Activated CD4-positive, CD25-positive, alpha-beta regulatory T cell treated with anti-CD3 and anti-CD28 coated beads, Interleukin-2, amount 50 U/mL, for 72 hours (primary cell): ENCODE results near the gene SERPINB5.
"Not testable (repeated sequence)": the region's sequence is repeated elsewhere in the genome, so short reads cannot be mapped to it uniquely, and the experiment has no call there.

Experiments used
- DNase-seq: peaks from one replicate; pipeline ENCODE4 v3.0.0; 2021

Gene SERPINB5

DNA sequence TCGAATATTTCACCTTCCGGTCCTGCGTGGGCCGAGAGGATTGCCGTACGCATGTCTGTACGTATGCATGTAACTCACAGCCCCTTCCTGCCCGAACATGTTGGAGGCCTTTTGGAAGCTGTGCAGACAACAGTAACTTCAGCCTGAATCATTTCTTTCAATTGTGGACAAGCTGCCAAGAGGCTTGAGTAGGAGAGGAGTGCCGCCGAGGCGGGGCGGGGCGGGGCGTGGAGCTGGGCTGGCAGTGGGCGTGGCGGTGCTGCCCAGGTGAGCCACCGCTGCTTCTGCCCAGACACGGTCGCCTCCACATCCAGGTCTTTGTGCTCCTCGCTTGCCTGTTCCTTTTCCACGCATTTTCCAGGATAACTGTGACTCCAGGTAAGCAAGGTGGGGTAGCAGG lies at the start of gene SERPINB5:
Gene SERPINB5 (plus strand): TSS at position 291 of the 400 bp plus-strand sequence. CDS start 7,471 bp downstream, outside the sequence.
- DNase-seq, result no peak

GRCh38 chr18:63427558-63427957 lies 49.2 kb upstream of the SERPINB5 start:
- DNase-seq, result no peak

DNA sequence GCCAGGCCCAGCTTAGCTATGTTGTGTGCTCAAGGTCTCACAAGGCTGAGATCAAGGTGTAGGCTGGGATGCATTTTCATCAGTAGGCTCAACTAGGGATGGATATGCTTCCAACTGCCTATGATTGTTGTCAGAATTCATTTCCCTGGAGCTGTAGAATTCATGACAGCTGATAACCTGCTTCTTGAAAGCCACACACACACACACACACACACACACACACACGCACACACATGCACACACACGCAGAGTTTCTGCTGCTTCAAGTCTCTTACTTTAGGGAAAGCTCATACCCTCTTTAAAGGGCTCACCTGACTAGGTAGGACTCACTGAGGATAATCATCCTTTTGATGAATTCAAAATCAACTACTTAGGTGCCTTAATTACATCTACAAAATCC lies 46.2 kb upstream of the SERPINB5 start:
- DNase-seq, result no peak

- no peak for DNase-seq
These were observed 45.6 kb upstream of the SERPINB5 start for GRCh38 chr18:63431180-63431579.

DNA sequence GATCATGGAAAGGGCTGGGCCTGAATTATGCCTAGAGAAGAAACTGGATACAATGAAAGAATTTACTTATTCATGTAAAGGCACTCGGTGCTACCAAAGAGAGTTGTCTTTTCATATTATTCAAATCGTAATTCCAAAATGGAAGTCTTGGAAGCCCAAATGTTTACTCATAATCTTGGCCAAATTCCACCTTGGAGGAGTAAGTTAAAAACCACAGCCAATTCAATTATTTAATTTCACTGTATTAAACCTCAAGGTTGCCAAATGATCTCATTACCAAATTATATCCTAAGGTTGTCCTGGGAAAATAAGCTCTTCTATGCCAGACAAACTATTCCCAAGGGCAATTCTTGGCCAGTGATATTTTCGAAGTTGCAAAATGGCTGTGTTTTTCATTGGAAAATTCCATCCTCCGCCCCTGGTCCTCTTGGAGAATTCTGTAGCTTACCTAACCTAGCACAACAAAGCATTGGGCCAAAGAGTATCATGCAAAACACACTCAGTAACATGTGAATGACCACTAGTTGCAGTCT lies 43.4 kb upstream of the SERPINB5 start:
- no peak for DNase-seq

GRCh38 chr18:63438181-63438580 lies 38.6 kb upstream of the SERPINB5 start:
- DNase-seq, result no peak

DNA sequence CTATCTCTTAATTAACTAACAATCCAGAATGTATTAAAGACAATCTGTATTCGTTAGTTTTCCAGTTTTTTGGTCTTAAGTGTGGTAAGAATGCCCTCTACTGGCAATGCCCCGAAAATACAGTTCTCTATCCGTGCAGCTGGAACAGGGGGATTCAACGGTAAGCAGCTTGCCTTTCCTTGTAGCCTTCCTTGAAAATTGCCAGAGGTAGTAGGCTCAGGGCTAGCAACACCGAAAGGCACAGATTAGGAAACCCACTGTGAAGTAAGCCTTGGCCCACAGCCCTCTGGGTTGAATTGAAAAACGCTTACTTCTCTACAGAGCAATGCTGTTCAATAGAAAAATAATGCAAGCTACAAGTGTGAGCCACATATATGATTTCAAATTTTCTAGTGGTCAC lies 37.4 kb upstream of the SERPINB5 start:
- DNase-seq, result no peak

DNA sequence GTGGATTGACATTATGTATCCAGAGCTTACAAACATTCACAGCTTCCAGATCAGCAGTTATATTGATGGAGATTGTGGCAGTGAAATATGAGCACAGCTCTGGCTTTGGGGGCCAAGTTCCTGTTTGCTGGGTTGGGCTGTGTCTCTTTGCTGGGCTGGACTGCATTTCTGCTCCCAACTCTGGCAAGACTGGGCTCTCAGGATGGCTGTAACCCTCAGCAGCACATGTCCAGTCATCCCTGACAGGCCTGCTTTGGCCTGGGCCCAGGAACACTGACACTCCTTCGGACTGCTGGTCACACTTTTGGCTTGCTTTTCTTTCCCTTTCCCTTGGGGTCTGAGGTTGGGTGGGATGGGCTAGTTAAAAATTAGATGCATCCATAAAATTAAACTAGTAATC lies 36.5 kb upstream of the SERPINB5 start:
- no peak for DNase-seq

DNA sequence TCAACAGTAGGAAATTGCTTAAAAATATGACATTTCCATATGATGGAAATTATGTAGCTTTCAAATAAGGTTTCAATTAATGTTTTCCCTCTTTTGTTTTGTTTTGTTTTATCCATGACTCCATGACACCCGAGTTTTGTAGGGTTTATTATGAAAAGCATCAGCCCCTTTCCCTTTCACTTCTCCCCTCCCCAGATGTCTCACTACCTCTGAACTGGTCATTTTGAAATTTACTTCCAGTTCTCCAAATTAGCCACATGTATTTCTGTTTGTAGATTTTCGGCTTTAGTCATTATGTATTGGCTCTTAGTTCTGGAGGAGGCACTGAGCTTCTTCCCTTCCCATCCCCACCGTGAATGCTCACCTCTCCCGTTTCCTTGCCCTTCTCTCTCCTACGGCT lies 35.9 kb upstream of the SERPINB5 start:
- no peak for DNase-seq

DNA sequence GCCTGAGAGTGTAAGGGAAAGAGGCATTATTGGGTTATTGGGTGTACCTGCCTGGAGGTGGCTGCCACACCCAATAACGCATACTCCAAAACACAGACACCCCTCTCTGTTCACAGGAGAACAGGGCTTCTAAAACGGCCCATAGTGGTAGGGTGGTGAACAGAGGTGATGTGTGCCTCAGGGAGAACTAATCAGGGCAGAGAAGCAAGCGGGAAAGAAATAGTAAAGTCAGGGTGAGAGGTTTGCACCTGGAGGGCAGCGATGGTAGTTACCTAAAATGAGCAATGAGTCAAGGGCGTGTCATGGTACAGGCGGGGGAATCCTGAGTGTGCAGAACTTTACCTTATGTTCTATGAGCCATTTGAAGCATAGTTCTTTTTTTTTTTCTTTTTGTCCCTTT lies 32.9 kb upstream of the SERPINB5 start:
- no peak for DNase-seq

GRCh38 chr18:63444580-63444979 lies 32.2 kb upstream of the SERPINB5 start:
- no peak for DNase-seq

DNA sequence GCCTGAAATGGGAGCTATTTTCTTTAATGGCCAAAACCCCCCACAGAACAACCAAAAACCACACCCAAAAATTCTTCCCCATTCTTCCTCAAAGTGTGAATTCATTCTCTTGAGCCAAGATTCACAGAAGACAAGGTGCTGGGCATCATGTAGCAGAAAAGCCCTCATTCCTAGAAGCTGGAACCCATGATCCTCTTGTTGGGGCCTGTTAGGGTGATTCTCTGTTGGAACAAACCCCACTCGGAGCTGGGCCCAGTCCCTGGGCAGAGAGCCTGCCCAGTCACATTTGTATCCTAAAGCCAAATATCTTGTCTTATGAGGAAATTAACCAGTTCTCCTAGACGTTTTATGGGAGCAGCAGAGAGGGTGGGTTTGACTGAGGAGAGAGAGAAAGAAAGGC lies 31.7 kb upstream of the SERPINB5 start:
- no peak for DNase-seq

DNA sequence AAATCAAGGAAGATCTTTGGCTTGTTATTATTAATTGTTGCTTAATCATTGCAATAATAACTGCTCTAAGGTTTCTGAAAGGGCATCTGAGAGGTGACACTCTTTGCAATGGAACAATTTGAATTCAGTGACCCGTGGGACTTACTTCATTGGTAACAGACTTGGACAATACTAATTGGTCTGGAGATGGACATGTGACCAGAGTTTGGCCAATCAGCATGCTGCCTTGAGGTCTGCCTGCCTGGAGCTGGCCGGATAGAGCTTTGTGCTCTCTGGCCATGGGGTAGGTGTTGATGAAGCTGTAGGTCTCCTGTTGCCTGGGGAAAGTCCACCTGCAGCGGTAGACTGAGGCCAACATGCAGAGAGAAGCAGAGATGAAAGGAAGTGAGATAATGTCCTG lies 30.5 kb upstream of the SERPINB5 start:
- DNase-seq, result no peak

DNA sequence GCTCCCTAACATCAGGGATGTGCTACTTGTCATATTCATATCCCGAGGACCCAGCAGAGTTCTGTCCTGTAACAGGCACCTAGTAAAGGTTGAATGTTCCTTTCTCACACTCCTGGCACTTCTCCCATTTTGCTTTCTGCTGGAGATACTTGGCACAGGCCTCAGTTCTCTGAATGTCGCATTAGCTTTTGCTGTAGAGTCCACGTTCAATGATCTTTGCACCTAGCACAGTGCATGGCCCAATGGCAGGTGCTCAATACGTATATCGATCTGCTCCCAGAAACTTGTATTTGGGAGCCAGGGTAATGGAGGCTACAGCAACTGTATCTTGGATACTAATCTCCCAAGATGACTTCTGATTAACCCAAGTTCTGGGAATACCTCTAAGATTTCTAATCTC lies 29.7 kb upstream of the SERPINB5 start:
- no peak for DNase-seq

DNA sequence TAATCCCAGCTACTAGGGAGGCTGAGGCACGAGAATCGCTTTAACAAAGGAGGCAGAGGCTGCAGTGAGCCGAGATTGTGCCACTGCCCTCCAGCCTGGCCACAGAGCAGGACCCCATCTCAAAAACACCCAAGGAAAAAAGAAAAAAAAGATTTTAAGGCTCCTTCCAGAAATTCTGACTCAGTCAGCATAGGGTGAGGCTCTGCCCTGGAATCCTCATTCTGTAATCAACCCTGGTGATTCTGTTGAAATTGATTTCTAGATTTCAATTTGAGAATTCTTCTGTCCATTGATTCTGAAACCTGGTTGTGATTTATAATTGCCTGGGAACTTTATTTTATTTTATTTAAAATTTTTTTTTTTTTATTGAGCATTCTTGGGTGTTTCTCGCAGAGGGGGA lies 27.3 kb upstream of the SERPINB5 start:
- no peak for DNase-seq

DNA sequence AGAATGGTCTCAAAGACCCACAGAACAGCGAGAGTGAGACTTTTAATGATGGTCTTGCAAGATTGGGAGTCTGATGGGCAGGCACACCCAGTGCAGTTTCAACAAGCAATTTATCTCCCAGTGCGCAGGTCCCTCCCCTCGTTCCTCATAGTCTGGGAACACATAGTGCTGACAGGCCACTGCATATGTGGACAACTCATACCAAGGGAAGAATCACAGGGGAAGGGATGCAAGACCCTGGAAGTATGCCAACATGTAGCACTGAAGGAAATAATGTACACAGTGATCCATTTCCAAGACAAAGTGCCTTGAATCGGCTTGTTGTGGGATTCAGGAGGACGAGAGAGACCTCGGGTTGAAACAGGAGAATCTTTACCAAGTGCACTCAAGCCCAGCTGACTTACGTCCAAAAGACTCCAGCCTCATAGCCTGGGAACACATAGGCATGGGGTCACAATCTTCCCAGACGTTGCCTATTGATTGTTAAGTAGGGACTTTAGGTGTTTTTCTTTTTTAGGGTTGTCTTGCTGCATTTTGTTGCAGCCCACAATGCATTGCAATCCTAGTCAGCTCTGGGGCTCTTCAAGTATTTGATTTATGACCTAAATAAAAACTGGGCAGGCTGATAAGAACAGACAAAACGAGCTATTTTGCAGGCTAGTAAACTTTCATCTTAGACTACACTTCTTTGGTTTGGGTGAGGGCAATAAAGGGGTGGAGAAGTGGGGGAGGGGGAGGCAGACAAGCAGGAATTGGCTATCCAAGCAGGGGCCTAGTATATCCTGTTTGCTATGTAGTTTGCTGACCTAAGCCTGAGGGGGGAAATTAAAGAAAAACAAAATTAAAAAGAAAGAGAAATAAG lies 24.7 kb upstream of the SERPINB5 start:
- DNase-seq, result no peak

DNA sequence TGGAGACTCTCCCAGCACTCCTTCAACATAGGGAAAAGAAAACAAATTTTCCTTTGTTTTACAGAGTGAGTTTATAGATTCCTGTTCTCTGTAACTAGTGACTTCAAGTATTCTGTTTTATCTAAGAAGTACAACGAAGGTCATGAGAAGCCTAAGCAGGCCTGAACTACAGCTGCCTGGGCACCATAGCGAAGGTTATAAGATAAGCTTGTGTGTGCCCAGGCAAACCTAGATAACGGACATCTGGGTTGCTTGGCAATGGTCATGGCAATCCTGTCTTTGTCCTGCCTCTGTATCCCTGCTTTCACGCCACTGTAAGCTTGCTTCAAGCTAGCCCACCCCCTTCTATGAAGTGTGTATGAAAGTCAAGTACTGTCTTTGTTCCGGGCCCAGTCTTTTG lies 24.0 kb upstream of the SERPINB5 start:
- not testable (repeated sequence) for DNase-seq

- DNase-seq, result no peak
These were observed 22.3 kb upstream of the SERPINB5 start for GRCh38 chr18:63454497-63454896.

GRCh38 chr18:63457977-63458376 lies 18.8 kb upstream of the SERPINB5 start:
- no peak for DNase-seq

DNA sequence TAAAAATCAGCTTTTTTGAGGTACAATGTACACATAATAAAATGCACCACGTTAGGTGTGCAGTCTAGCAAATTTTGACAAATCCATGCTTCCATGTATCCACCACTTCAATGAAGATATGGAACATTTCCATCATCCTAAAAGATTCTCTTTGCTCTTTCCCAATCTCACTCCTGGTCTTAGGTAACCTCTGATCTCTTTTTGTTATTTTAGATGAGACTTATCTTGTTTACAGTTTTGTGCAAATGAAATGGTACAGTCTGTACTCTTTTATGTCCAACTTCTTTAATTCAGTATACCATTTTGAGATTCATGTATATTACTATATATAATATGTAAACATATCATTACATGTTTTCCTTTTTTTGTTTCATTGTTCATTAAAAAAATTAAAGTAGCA lies 16.3 kb upstream of the SERPINB5 start:
- DNase-seq, result no peak

- DNase-seq, result no peak
These were observed 12.3 kb upstream of the SERPINB5 start for GRCh38 chr18:63464434-63464833.

DNA sequence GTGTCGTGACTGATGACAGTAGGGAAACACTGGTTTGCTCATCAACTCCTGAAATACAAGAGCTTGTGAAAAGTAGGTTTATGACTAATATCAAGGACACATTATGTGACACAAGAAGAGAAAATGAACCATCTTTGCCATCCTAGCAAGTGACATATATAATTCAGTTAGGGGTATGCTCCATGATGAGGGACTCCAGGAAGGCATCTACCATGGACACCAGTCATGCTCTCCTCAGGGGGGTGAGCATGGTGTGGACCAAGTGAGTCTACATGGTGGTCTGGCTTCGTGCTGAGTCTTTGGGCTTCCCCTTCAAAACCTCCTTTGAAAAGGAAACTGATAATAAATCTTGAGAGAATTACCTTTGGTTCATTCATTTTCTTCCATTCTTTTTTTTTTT lies 11.7 kb upstream of the SERPINB5 start:
- no peak for DNase-seq

DNA sequence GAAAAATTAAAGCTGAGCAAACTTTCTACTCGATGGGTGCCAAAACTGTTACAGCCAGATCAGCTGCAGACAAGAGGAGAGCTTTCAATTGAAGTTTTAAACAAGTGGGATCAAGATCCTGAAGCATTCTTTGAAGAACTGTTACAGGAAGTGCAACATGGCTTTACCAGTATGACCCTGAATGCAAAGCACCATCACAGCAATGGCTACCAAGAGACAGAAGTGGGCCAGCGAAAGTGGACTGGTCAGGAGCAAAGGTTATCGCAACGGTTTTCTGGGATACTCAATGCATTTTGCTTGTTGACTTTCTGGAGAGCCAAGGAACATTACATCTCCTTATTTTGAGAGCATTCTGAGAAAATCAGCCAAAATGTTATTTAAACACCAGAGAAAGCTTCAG lies 9.1 kb upstream of the SERPINB5 start:
- DNase-seq, result no peak

DNA sequence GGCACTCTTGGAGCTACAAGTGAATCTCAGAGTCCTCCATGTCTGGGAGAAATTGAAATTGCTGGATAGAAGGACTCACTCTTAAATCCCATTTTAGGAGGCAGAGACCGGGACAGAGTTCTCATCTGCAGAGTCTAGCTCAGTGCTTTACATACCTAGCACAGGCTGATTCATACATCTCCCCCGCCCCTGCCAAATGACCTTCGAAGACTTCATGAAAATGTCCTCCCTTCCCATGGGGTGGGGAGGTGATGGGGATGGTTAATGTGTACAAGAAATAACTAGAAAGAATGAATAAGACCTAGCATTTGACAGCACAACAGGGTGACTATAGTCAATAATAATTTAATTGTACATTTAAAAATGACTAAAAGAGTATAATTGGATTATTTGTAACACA lies 8.2 kb upstream of the SERPINB5 start:
- no peak for DNase-seq

DNA sequence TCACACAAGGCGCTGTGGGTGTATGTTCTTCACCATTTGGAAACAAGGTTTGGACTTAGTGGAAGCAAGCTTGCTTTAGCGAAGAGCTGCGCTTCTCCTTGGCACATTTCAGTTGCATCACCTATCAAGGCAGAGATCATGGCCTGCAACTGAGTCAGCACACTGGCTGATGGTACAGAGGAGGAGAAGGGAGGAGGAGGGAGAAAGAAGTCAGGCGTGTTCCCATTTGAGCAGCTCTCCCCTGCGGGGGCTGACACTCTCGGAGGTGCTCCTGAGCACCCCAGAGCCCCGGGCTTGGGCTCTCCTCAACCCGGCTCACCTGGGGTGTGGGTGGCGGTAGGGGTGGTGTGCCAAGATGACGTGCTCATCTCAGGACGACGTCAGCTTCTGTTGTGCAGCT lies 6.0 kb upstream of the SERPINB5 start:
- no peak for DNase-seq
